ENCODE data around the gene NHLRC4.
A peak's percentile ranks its signal among the peaks of the same experiment; 100 is the strongest.

NHLRC4 gene, protein sequence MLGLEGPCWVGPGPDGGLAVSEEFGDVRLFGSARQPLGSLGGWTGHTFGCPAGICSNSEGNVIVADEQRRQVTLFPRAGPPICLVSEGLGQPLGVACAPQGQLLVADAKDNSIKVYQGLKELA

DNA sequence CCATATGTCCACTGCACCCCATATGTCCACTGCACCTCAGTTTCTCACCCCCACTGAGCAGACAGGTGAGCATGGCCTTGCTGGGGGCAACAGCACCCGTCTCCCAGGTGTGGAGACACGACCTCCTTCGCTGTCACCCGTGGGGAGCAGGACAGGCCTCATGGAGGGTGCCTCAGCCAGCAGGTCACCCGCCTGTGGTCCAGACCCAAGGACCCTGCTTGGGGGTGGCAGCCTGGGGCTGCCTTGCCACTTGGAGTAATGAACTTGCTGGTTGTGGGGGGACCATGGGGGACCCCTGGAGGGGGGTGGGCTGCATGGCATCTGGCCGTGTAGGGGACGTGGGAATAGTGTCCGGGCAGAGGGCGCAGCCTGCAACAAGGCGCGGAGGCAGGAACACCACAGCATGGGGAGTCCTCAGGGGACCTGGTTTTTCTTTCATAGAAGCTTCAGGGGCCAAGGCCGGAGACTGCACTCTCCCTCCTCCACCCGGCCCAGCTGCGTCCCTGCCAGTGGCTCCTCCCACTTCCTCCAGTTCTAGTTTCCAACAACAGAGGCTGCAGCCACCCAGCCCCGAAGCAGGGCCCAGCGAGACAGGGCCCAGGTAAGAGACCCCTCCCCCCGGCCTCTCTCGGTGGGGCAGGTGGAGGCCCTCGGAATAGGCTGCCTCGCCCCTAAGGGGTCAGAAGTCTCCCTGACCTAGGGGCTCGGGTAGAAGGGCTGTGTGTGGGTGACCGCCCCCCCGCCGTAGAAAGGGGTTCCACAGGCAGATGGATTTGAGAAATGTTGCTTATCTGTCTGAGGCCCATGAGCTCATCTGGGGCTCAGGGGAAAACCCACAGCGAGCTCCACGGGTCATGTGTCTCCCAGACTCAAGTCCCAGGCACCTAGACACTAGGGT lies at the start of gene NHLRC4:
NHLRC4 (plus strand) TSS at position 531 of the 898 bp plus-strand sequence. CDS start 1,043 bp downstream, outside the sequence.
- Histone ChIP-seq H3K4me3 (ENCODE audit: low read length in 2 of 2) (peak within 1 kb of the TSS; percentile 42 to 48), H3K27me3 (ENCODE audit: control insufficient read depth in 2 of 2, insufficient read depth in 2 of 2, low read length in 2 of 2) (peaks cover 9 to 11% of the 10 kb centered on the region in 2 donors), H3K9ac (ENCODE audit: low read depth in 1 of 2, low read length in 2 of 2) (peak within 1 kb of the TSS; percentile 39 to 41), H3K27ac (ENCODE audit: low read depth in 2 of 2, low read length in 2 of 2) (peak within 1 kb of the TSS in 1 of 2 donors; percentile 48), H3K4me1 (ENCODE audit: control insufficient read depth in 2 of 2, insufficient read depth in 2 of 2, low read length in 2 of 2) (peaks cover 28 to 29% of the 10 kb centered on the region in 2 donors), H3K36me3 (ENCODE audit: control insufficient read depth in 2 of 2, insufficient read depth in 2 of 2, low read length in 2 of 2) (no peaks in the 10 kb centered on the region), H3K9me3 (ENCODE audit: control insufficient read depth in 2 of 2, low read length in 2 of 2) (no peaks in the 10 kb centered on the region)

- Histone ChIP-seq H3K4me1 (ENCODE audit: control insufficient read depth in 2 of 2, insufficient read depth in 2 of 2, low read length in 2 of 2) (peaks cover 8 to 9% of the 10 kb centered on the region in 2 donors), H3K36me3 (ENCODE audit: control insufficient read depth in 2 of 2, insufficient read depth in 2 of 2, low read length in 2 of 2) (peaks cover 14 to 20% of the 10 kb centered on the region in 2 donors), H3K27me3 (ENCODE audit: control insufficient read depth in 2 of 2, insufficient read depth in 2 of 2, low read length in 2 of 2) (no peaks in the 10 kb centered on the region), H3K27ac (ENCODE audit: low read depth in 2 of 2, low read length in 2 of 2) (no peak overlapping the region), H3K4me3 (ENCODE audit: low read length in 2 of 2) (no peak overlapping the region), H3K9ac (ENCODE audit: low read depth in 1 of 2, low read length in 2 of 2) (no peak overlapping the region), H3K9me3 (ENCODE audit: control insufficient read depth in 2 of 2, low read length in 2 of 2) (no peaks in the 10 kb centered on the region)
Measured at GRCh38 chr16:518858-519257, 47.9 kb upstream of the NHLRC4 start.

GRCh38 chr16:519425-519824 lies 47.4 kb upstream of the NHLRC4 start:
- no peak overlapping the region for H3K9ac ChIP-seq (ENCODE audit: low read depth in 1 of 2, low read length in 2 of 2)
- no peaks in the 10 kb centered on the region for H3K9me3 ChIP-seq (ENCODE audit: control insufficient read depth in 2 of 2, low read length in 2 of 2)
- no peak overlapping the region for H3K27ac ChIP-seq (ENCODE audit: low read depth in 2 of 2, low read length in 2 of 2)
- H3K4me1 ChIP-seq (ENCODE audit: control insufficient read depth in 2 of 2, insufficient read depth in 2 of 2, low read length in 2 of 2) = peaks cover 10 to 11% of the 10 kb centered on the region in 2 donors
- H3K36me3 ChIP-seq (ENCODE audit: control insufficient read depth in 2 of 2, insufficient read depth in 2 of 2, low read length in 2 of 2) = peaks cover 14 to 20% of the 10 kb centered on the region in 2 donors
- H3K4me3 ChIP-seq (ENCODE audit: low read length in 2 of 2) = no peak overlapping the region
- H3K27me3 ChIP-seq (ENCODE audit: control insufficient read depth in 2 of 2, insufficient read depth in 2 of 2, low read length in 2 of 2) = no peaks in the 10 kb centered on the region

DNA sequence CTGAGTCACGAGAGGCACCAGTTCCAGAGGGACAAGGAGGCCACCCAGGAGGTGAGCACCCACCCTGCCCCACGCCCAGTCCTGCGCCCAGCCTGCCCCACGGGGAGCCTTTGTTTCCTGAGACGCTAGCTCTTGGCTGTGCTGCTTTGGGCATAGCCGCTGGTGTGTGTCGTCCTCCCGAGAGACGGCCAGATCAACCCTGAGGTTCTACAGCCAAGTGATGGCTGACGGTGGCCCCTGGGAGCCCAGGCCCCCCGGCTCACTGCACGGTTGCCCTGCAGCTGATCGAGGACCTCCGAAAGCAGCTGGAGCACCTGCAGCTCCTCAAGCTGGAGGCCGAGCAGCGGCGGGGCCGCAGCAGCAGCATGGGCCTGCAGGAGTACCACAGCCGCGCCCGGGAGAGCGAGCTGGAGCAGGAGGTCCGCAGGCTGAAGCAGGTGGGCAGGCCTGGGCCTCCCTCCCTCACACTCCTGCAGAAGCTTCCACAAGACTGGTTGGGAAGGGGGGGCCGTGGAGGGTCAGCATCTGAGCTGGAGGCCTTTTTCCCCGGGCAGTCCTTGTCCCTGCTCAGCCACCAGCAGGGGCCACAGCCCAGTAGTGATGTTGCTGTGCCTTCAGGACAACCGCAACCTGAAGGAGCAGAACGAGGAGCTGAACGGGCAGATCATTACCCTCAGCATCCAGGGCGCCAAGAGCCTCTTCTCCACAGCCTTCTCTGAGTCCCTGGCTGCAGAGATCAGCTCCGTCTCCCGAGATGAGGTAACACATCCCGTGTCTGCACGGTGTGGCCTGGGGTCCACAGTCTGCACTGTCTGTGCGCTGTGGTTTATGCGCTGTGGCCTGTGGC lies 46.7 kb upstream of the NHLRC4 start:
- Histone ChIP-seq H3K4me3 (ENCODE audit: low read length in 2 of 2) (no peak overlapping the region), H3K27me3 (ENCODE audit: control insufficient read depth in 2 of 2, insufficient read depth in 2 of 2, low read length in 2 of 2) (no peaks in the 10 kb centered on the region), H3K36me3 (ENCODE audit: control insufficient read depth in 2 of 2, insufficient read depth in 2 of 2, low read length in 2 of 2) (peaks cover 9 to 18% of the 10 kb centered on the region in 2 donors), H3K27ac (ENCODE audit: low read depth in 2 of 2, low read length in 2 of 2) (no peak overlapping the region), H3K9ac (ENCODE audit: low read depth in 1 of 2, low read length in 2 of 2) (no peak overlapping the region), H3K9me3 (ENCODE audit: control insufficient read depth in 2 of 2, low read length in 2 of 2) (no peaks in the 10 kb centered on the region), H3K4me1 (ENCODE audit: control insufficient read depth in 2 of 2, insufficient read depth in 2 of 2, low read length in 2 of 2) (peaks cover 10 to 13% of the 10 kb centered on the region in 2 donors)

- H3K4me3 ChIP-seq (ENCODE audit: low read length in 2 of 2) = no peak overlapping the region
- H3K27ac ChIP-seq (ENCODE audit: low read depth in 2 of 2, low read length in 2 of 2) = no peak overlapping the region
- no peaks in the 10 kb centered on the region for H3K9me3 ChIP-seq (ENCODE audit: control insufficient read depth in 2 of 2, low read length in 2 of 2)
- H3K9ac ChIP-seq (ENCODE audit: low read depth in 1 of 2, low read length in 2 of 2) = no peak overlapping the region
- H3K36me3 ChIP-seq (ENCODE audit: control insufficient read depth in 2 of 2, insufficient read depth in 2 of 2, low read length in 2 of 2) = peaks cover 7 to 17% of the 10 kb centered on the region in 2 donors
- H3K4me1 ChIP-seq (ENCODE audit: control insufficient read depth in 2 of 2, insufficient read depth in 2 of 2, low read length in 2 of 2) = peaks cover 13 to 20% of the 10 kb centered on the region in 2 donors
- no peaks in the 10 kb centered on the region for H3K27me3 ChIP-seq (ENCODE audit: control insufficient read depth in 2 of 2, insufficient read depth in 2 of 2, low read length in 2 of 2)
Measured at GRCh38 chr16:520847-521246, 46.0 kb upstream of the NHLRC4 start.

DNA sequence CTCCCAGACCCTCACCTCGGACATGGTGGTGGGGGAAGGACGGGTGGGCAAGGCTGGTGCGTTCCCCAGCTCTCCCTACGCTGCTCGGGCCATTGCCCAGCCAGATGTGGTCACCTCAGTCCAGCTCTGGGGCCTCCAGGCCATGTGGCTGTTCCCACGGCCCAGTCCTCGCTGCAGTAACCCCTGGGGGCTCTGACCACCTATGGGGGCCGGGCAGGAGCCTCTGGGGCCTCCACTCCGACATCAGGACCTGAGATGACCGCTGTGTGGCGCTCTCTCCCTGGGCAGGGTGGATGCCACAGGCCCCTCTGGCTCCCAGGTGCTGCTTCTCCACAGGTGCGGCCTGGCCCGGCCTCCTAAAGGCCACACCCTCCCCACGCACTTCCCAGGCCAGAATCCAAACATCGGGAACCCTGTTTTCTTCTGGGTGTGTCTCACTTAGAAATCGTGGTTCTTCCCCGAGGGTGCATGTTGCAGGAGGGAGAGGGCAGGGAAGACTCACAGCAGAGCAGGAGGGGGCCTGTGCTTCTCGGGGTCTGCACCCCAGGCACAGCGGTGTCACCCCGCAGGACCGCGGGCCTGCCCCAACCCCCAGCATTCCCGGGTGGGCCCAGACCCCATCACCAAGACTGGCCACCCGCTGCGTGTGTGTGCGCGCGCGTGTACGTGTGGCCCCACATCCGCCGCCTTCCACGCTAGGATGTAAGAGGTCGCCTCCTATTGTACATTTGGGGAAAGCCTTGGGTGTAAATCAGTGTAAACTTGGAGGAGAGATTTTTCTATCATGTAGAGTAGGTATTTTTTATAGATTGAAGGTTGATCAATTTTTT lies 45.2 kb upstream of the NHLRC4 start:
- Histone ChIP-seq H3K9me3 (ENCODE audit: control insufficient read depth in 2 of 2, low read length in 2 of 2) (no peaks in the 10 kb centered on the region), H3K4me1 (ENCODE audit: control insufficient read depth in 2 of 2, insufficient read depth in 2 of 2, low read length in 2 of 2) (peaks cover 20 to 28% of the 10 kb centered on the region in 2 donors), H3K36me3 (ENCODE audit: control insufficient read depth in 2 of 2, insufficient read depth in 2 of 2, low read length in 2 of 2) (peaks cover 7 to 17% of the 10 kb centered on the region in 2 donors), H3K27me3 (ENCODE audit: control insufficient read depth in 2 of 2, insufficient read depth in 2 of 2, low read length in 2 of 2) (no peaks in the 10 kb centered on the region), H3K4me3 (ENCODE audit: low read length in 2 of 2) (no peak overlapping the region), H3K9ac (ENCODE audit: low read depth in 1 of 2, low read length in 2 of 2) (peak overlapping the region in 1 of 2 donors; percentile 19), H3K27ac (ENCODE audit: low read depth in 2 of 2, low read length in 2 of 2) (no peak overlapping the region)

DNA sequence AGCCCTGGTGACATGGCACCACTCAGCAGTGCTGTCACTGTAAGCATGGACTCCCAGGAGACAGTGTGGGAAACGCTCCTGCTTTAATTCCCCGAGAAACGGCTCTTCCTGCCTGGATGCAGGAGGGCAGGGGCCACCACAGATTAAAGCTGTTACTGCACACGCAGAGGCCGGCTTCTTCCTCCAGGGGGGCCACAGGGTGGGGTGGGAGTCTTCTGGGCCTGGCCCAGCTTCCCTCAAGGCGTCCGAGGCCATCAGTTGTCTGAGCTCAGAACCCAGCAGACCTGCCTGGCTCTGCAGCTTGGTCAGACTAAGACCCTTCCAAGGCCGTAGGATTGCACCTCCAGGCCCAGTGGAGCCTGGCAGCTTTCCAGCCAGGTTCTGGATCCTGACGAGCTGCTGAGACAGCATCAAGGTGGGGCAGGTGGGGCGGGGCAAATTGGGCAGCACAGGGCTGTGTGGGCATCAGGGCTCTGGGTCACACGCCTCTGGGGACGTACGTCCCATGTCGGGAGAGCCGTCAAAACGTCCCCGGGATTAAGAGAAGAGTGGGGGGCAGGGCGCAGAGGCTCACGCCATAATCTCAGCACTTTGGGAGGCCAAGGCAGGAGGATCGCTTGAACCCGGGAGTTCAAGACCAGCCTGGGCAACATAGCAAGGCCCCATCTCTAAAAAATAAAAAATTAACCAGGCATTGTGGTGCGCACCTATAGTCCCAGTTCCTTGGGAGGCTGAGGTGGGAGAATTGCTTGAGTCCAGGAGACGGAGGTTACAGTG lies 44.3 kb upstream of the NHLRC4 start:
- H3K27ac ChIP-seq (ENCODE audit: low read depth in 2 of 2, low read length in 2 of 2) = no peak overlapping the region
- peaks cover 7 to 15% of the 10 kb centered on the region in 2 donors for H3K36me3 ChIP-seq (ENCODE audit: control insufficient read depth in 2 of 2, insufficient read depth in 2 of 2, low read length in 2 of 2)
- H3K9ac ChIP-seq (ENCODE audit: low read depth in 1 of 2, low read length in 2 of 2) = no peak overlapping the region
- no peaks in the 10 kb centered on the region for H3K9me3 ChIP-seq (ENCODE audit: control insufficient read depth in 2 of 2, low read length in 2 of 2)
- H3K27me3 ChIP-seq (ENCODE audit: control insufficient read depth in 2 of 2, insufficient read depth in 2 of 2, low read length in 2 of 2) = no peaks in the 10 kb centered on the region
- no peak overlapping the region for H3K4me3 ChIP-seq (ENCODE audit: low read length in 2 of 2)
- peaks cover 23 to 31% of the 10 kb centered on the region in 2 donors for H3K4me1 ChIP-seq (ENCODE audit: control insufficient read depth in 2 of 2, insufficient read depth in 2 of 2, low read length in 2 of 2)

DNA sequence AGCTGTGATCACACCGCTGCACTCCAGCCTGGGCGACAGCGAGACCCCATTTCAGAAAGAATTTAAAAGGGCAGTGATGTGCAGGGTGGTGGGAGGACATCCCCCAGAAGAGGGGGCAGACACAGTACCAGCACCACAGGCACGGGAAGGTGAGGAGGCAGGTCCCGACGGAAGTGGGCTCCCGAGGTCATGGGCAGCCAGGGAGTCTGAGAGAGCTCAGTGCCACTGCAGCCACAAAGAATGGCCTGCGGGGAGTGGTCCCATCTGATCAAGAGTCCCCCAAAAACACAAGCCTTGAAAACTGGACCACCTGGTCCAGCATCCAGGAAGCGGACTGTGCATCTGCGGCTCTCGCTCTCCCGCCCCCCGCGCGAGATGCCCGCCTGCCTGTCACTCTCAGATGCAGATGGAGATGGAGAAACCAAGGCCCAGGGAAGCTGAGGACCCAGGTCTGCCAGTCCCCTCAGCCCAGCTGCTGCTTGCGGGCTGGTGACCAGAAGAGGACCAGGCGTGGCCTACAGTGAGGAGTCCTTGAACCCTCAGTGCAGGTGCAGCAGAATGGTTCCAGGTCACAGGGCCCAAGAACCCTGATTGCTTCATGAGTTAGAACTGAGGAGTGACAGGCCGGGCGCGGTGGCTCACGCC lies 43.6 kb upstream of the NHLRC4 start:
- Histone ChIP-seq H3K4me1 (ENCODE audit: control insufficient read depth in 2 of 2, insufficient read depth in 2 of 2, low read length in 2 of 2) (peaks cover 23 to 31% of the 10 kb centered on the region in 2 donors), H3K9me3 (ENCODE audit: control insufficient read depth in 2 of 2, low read length in 2 of 2) (no peaks in the 10 kb centered on the region), H3K36me3 (ENCODE audit: control insufficient read depth in 2 of 2, insufficient read depth in 2 of 2, low read length in 2 of 2) (peaks cover 7 to 15% of the 10 kb centered on the region in 2 donors), H3K27ac (ENCODE audit: low read depth in 2 of 2, low read length in 2 of 2) (no peak overlapping the region), H3K4me3 (ENCODE audit: low read length in 2 of 2) (no peak overlapping the region), H3K27me3 (ENCODE audit: control insufficient read depth in 2 of 2, insufficient read depth in 2 of 2, low read length in 2 of 2) (no peaks in the 10 kb centered on the region), H3K9ac (ENCODE audit: low read depth in 1 of 2, low read length in 2 of 2) (no peak overlapping the region)

Data from mucosa of rectum (tissue), 2 donors.